ENCODE results near the gene C19orf38. TPM values are rescaled to one million over a fixed set of nuclear protein-coding genes. Genes with fewer than 3 reads are reported as not detected.

Gene C19orf38
- polyA plus RNA-seq, 1 donor from 2014 or later: not detected

- no peaks in the 10 kb centered on the region for H3K9me2 ChIP-seq (ENCODE audit: insufficient read depth, low read length)
- H4K20me1 ChIP-seq (ENCODE audit: insufficient read depth): no peaks in the 10 kb centered on the region
- H3K27me3 ChIP-seq (ENCODE audit: insufficient read depth, low read depth, low read length): no peaks in the 10 kb centered on the region
- no peaks in the 10 kb centered on the region for H3K79me2 ChIP-seq (replicated peaks; ENCODE audit: insufficient read depth, low read length)
- H3K9ac ChIP-seq (ENCODE audit: low read length): no peak overlapping the region
- H3K27ac ChIP-seq (ENCODE audit: low read length): no peak overlapping the region
- no peaks in the 10 kb centered on the region for H3F3A ChIP-seq (ENCODE audit: insufficient read depth, low read length, poor library complexity, severe bottlenecking)
- H3K9me3 ChIP-seq (ENCODE audit: low read length): no peaks in the 10 kb centered on the region
- no peak overlapping the region for H3K4me2 ChIP-seq (ENCODE audit: low read length)
- H3K36me3 ChIP-seq (ENCODE audit: insufficient read depth, low read length): peaks cover 5% of the 10 kb centered on the region
- H2AFZ ChIP-seq (ENCODE audit: low read depth, low read length): no peak overlapping the region
- no peak overlapping the region for H3K4me3 ChIP-seq (ENCODE audit: low read length)
- no peak for TF ChIP-seq SMC3 (conservative IDR thresholded peaks at IDR 0.05; ENCODE audit: poor library complexity)
- TF ChIP-seq CTCF (IDR thresholded peaks at IDR 0.05; ENCODE audit: poor library complexity, severe bottlenecking): no peak
- TF ChIP-seq POLR2AphosphoS5 (IDR thresholded peaks at IDR 0.05): no peak
- TF ChIP-seq RAD21 (conservative IDR thresholded peaks at IDR 0.05): no peak
- TF ChIP-seq TAF1 (IDR thresholded peaks at IDR 0.05; ENCODE audit: low read depth): no peak
- no peak for TF ChIP-seq EP300 (conservative IDR thresholded peaks at IDR 0.05; ENCODE audit: poor library complexity, severe bottlenecking)
- TF ChIP-seq MXI1 (conservative IDR thresholded peaks at IDR 0.05; ENCODE audit: poor library complexity, severe bottlenecking): no peak
- no peak for TF ChIP-seq EZH2 (IDR thresholded peaks at IDR 0.05; ENCODE audit: borderline replicate concordance, insufficient read depth, low read length, poor library complexity, severe bottlenecking)
- TF ChIP-seq REST (IDR thresholded peaks at IDR 0.05; ENCODE audit: borderline replicate concordance): no peak
Measured at GRCh38 chr19:10811391-10812111, 36.7 kb upstream of the C19orf38 start.

- no peaks in the 10 kb centered on the region for H4K20me1 ChIP-seq (ENCODE audit: insufficient read depth)
- H3K9me2 ChIP-seq (ENCODE audit: insufficient read depth, low read length): no peaks in the 10 kb centered on the region
- H2AFZ ChIP-seq (ENCODE audit: low read depth, low read length): no peak overlapping the region
- H3K36me3 ChIP-seq (ENCODE audit: insufficient read depth, low read length): peaks cover 5% of the 10 kb centered on the region
- H3K4me2 ChIP-seq (ENCODE audit: low read length): no peak overlapping the region
- no peaks in the 10 kb centered on the region for H3K79me2 ChIP-seq (replicated peaks; ENCODE audit: insufficient read depth, low read length)
- no peaks in the 10 kb centered on the region for H3F3A ChIP-seq (ENCODE audit: insufficient read depth, low read length, poor library complexity, severe bottlenecking)
- H3K27me3 ChIP-seq (ENCODE audit: insufficient read depth, low read depth, low read length): no peaks in the 10 kb centered on the region
- no peak overlapping the region for H3K9ac ChIP-seq (ENCODE audit: low read length)
- TF ChIP-seq MXI1 (conservative IDR thresholded peaks at IDR 0.05; ENCODE audit: poor library complexity, severe bottlenecking) (no peak), POLR2AphosphoS5 (IDR thresholded peaks at IDR 0.05) (no peak), EZH2 (IDR thresholded peaks at IDR 0.05; ENCODE audit: borderline replicate concordance, insufficient read depth, low read length, poor library complexity, severe bottlenecking) (no peak), TAF1 (IDR thresholded peaks at IDR 0.05; ENCODE audit: low read depth) (no peak), REST (IDR thresholded peaks at IDR 0.05; ENCODE audit: borderline replicate concordance) (no peak), SMC3 (conservative IDR thresholded peaks at IDR 0.05; ENCODE audit: poor library complexity) (no peak), RAD21 (conservative IDR thresholded peaks at IDR 0.05) (no peak), CTCF (IDR thresholded peaks at IDR 0.05; ENCODE audit: poor library complexity, severe bottlenecking) (no peak), EP300 (conservative IDR thresholded peaks at IDR 0.05; ENCODE audit: poor library complexity, severe bottlenecking) (no peak)
- H3K4me3 ChIP-seq (ENCODE audit: low read length): no peak overlapping the region
- H3K9me3 ChIP-seq (ENCODE audit: low read length): no peaks in the 10 kb centered on the region
- H3K27ac ChIP-seq (ENCODE audit: low read length): no peak overlapping the region
Measured at GRCh38 chr19:10812196-10812595, 36.0 kb upstream of the C19orf38 start.

All from neural cell (in vitro differentiated cells).